Lower leg skin (tissue), 3 donors: ENCODE results near the gene DR1.

ENCODE experiments used
- POLR2A ChIP-seq, 2 donors: fragments of 450-650 bp; IDR thresholded peaks; one replicate each; pipeline ENCODE4 v1.6.1; 2016 to 2017; ENCODE audit warnings: antibody characterized with exemption in 2 of 2, mild to moderate bottlenecking in 1 of 2, moderate library complexity in 1 of 2
- TF ChIP-seq, protein P1 (sequence below), 3 donors: fragments of 450-650 bp; IDR thresholded peaks; one replicate each; pipeline ENCODE4 v1.5.1; 2016; ENCODE audit warnings: antibody characterized with exemption in 3 of 3, mild to moderate bottlenecking in 3 of 3, moderate library complexity in 2 of 3

DNA sequence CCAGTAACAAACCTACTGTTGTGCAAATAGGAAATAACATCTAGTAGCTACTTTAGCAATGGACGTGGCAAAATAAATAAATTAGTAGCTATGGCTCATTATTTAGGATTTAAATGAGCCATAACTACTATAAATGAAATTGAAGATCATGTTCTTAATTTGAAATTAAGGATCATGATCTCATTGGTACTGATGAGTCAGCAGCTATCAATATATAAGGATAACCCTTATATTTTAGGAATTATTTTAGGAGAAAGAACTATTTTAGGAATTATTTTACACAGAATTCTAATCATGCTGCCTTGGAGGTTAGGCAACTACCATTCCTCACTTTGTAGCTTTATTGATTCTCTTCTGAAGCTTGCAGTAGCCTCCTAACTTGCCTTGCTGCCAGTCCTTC is 24.0 kb downstream of the DR1 start:
- TF ChIP-seq, protein P1, sequence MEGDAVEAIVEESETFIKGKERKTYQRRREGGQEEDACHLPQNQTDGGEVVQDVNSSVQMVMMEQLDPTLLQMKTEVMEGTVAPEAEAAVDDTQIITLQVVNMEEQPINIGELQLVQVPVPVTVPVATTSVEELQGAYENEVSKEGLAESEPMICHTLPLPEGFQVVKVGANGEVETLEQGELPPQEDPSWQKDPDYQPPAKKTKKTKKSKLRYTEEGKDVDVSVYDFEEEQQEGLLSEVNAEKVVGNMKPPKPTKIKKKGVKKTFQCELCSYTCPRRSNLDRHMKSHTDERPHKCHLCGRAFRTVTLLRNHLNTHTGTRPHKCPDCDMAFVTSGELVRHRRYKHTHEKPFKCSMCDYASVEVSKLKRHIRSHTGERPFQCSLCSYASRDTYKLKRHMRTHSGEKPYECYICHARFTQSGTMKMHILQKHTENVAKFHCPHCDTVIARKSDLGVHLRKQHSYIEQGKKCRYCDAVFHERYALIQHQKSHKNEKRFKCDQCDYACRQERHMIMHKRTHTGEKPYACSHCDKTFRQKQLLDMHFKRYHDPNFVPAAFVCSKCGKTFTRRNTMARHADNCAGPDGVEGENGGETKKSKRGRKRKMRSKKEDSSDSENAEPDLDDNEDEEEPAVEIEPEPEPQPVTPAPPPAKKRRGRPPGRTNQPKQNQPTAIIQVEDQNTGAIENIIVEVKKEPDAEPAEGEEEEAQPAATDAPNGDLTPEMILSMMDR (IDR thresholded peaks at IDR 0.05): no peak
- no peak for TF ChIP-seq POLR2A (IDR thresholded peaks at IDR 0.05)
